ENCODE measurements around the gene ZNF536.

Gene ZNF536

GRCh38 chr19:30543243-30543945 is 171.2 kb downstream of the ZNF536 start:
- DNase-seq: no peak

GRCh38 chr19:30545752-30546151 is 173.6 kb downstream of the ZNF536 start:
- no peak for DNase-seq

GRCh38 chr19:30546332-30546731 is 174.1 kb downstream of the ZNF536 start:
- DNase-seq: no peak

GRCh38 chr19:30547246-30547645 is 175.1 kb downstream of the ZNF536 start:
- DNase-seq: no peak

GRCh38 chr19:30549151-30549550 is 177.0 kb downstream of the ZNF536 start:
- no peak for DNase-seq

GRCh38 chr19:30551271-30551670 is 179.1 kb downstream of the ZNF536 start:
- no peak for DNase-seq

- no peak for DNase-seq
Observed at GRCh38 chr19:30552593-30552992, 180.4 kb downstream of the ZNF536 start.

GRCh38 chr19:30555075-30555790 is 183.0 kb downstream of the ZNF536 start:
- no peak for DNase-seq

- no peak for DNase-seq
Observed at GRCh38 chr19:30555791-30556110, 183.6 kb downstream of the ZNF536 start.

- DNase-seq: no peak
Observed at GRCh38 chr19:30556230-30556711, 184.1 kb downstream of the ZNF536 start.

GRCh38 chr19:30557212-30557611 is 185.0 kb downstream of the ZNF536 start:
- no peak for DNase-seq

- DNase-seq: no peak
Observed at GRCh38 chr19:30557927-30558557, 185.9 kb downstream of the ZNF536 start.

- DNase-seq: no peak
Observed at GRCh38 chr19:30558793-30559192, 186.6 kb downstream of the ZNF536 start.

GRCh38 chr19:30559446-30559845 is 187.3 kb downstream of the ZNF536 start:
- no peak for DNase-seq

- DNase-seq: no peak
Observed at GRCh38 chr19:30562981-30563380, 190.8 kb downstream of the ZNF536 start.

GRCh38 chr19:30563691-30564090 is 191.5 kb downstream of the ZNF536 start:
- DNase-seq: no peak

GRCh38 chr19:30564551-30565011 is 192.4 kb downstream of the ZNF536 start:
- DNase-seq: no peak

GRCh38 chr19:30565636-30566035 is 193.5 kb downstream of the ZNF536 start:
- no peak for DNase-seq

- DNase-seq: no peak
Observed at GRCh38 chr19:30566681-30567420, 194.7 kb downstream of the ZNF536 start.

- DNase-seq: no peak
Observed at GRCh38 chr19:30567536-30568232, 195.5 kb downstream of the ZNF536 start.

GRCh38 chr19:30570194-30570593 is 198.0 kb downstream of the ZNF536 start:
- no peak for DNase-seq

GRCh38 chr19:30577551-30578105 is 205.4 kb downstream of the ZNF536 start:
- no peak for DNase-seq
